Natural killer cell treated with Interleukin-12 subunit alpha and Interleukin-12 subunit beta and Interleukin-15 and Interleukin-18, amount 100 ng/mL, for 72 hours (primary cell): ENCODE data around the gene SOCS6. TPM values are rescaled to one million over a fixed set of nuclear protein-coding genes. Genes with fewer than 3 reads are reported as not detected.
"Not testable (repeated sequence)": the region's sequence is repeated elsewhere in the genome, so short reads cannot be mapped to it uniquely, and the experiment has no call there.

Source experiments
- ATAC-seq, 2 donors: fragments of 150-1000 bp; cut with Tn5 transposase in 1 of 2; sonication (Bioruptor Pico), chemical (Tn5 transposase) in 1 of 2; 2 replicates each; pipeline ENCODE4 v1.10.0; 2021
- DNase-seq: peaks from one replicate; pipeline ENCODE4 v3.0.0; 2022; ENCODE audit warnings: low spot score
- H3K27ac Mint-ChIP-seq, 2 donors: 1 replicate in 1 of 2; 2 replicates in 1 of 2; pipeline ENCODE4 v1.8.0; 2022; ENCODE audit warnings: mixed read lengths in 2 of 2, mild to moderate bottlenecking in 1 of 2, moderate library complexity in 1 of 2
- H3K27me3 Mint-ChIP-seq, 2 donors: 1 replicate in 1 of 2; 2 replicates in 1 of 2; pipeline ENCODE4 v1.8.0; 2022; ENCODE audit warnings: mixed read lengths in 2 of 2
- H3K36me3 Mint-ChIP-seq: one replicate; pipeline ENCODE4 v1.8.0; 2022; ENCODE audit warnings: mixed read lengths
- H3K4me1 Mint-ChIP-seq, 2 donors: 1 replicate in 1 of 2; 2 replicates in 1 of 2; pipeline ENCODE4 v1.8.0; 2022; ENCODE audit warnings: low read depth in 2 of 2, mixed read lengths in 2 of 2, mild to moderate bottlenecking in 1 of 2
- H3K4me3 Mint-ChIP-seq: one replicate; pipeline ENCODE4 v1.8.0; 2022; ENCODE audit warnings: mixed read lengths
- H3K9me3 Mint-ChIP-seq: 2 replicates; pipeline ENCODE4 v1.8.0; 2022; ENCODE audit warnings: mixed read lengths
- total RNA-seq, 2 donors: library from RNA; stranded (reverse); gene quantifications; one replicate each; pipeline ENCODE4 v1.2.3, GENCODE V29; 2022

SOCS6 gene, protein sequence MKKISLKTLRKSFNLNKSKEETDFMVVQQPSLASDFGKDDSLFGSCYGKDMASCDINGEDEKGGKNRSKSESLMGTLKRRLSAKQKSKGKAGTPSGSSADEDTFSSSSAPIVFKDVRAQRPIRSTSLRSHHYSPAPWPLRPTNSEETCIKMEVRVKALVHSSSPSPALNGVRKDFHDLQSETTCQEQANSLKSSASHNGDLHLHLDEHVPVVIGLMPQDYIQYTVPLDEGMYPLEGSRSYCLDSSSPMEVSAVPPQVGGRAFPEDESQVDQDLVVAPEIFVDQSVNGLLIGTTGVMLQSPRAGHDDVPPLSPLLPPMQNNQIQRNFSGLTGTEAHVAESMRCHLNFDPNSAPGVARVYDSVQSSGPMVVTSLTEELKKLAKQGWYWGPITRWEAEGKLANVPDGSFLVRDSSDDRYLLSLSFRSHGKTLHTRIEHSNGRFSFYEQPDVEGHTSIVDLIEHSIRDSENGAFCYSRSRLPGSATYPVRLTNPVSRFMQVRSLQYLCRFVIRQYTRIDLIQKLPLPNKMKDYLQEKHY
- total RNA-seq = 1 to 10 TPM; 2.8 to 5.4 TPM

DNA sequence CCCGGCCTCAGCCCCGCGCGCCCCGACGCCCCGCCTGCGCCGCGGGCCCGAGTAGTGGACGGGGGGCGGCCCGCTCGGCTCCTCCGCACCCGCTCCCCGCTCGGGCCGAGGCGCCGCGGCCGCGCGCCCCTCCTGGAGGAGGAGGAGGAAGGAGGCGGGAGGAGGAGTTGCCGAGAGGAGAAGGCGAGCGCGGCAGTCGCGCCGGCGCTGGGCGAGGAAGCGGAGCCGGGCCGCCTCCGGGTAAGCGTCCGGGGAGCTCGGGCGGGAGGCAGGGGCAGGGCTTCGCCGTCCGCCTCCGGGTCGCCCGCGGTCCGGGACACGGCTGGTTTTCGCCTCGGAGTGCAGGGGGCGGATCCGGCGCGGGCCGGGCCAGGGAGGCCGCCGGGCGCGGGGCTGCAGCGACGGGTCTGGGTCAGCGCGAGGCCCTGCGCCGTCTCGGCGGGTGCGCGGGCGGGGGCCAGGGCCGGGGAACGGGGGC is at the start of gene SOCS6:
SOCS6 (plus strand) TSS at position 195 of the 478 bp plus-strand sequence. CDS start 35,624 bp downstream, outside the sequence.
- peak within 1 kb of the TSS in 1 of 2 donors; percentile 80 for H3K27ac Mint-ChIP-seq
- DNase-seq = peak; percentile 72
- H3K9me3 Mint-ChIP-seq = no peaks in the 10 kb centered on the region
- peak within 1 kb of the TSS; percentile 73 for H3K4me3 Mint-ChIP-seq
- peak; percentile 81 to 88 for ATAC-seq
- peaks cover 0 to 6% of the 10 kb centered on the region in 2 donors for H3K27me3 Mint-ChIP-seq
- H3K36me3 Mint-ChIP-seq = no peaks in the 10 kb centered on the region
- peaks cover 5 to 20% of the 10 kb centered on the region in 2 donors for H3K4me1 Mint-ChIP-seq

DNA sequence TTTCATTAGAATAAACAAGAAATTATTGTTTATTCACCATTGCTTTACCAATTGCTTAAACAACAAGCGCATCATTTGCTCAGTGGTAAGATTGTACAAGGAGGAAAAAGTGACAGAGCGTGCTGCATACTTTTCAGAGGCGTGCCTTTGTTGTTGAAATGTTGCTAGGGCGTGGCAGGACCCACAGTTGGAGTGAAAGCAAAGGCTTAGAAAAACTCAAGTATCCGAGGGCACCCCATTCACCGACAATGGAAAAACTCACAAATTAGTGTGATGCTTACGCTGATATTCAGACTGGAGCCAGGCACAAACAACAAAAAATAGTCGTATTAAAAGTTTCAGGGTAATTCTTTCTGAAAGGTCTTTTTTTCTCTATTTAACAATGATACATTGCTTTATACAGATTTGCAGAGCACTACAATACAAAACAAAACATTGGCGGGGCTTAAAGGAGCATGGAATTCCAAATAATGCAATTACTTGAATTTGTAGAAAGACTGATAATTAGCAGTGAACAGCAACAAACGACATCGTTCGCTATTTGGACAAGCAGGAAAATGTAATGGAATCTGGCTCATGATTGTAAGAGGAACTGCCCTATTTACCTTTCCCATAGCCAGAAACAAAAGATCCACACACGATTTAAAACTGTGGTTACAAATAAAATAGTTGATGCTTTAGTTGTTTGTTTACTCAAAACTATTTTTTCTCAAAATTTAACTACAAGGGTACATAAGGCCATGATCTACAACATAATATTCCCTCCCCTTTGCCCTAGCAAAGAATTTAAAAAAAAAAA is 45.5 kb upstream of the SOCS6 start:
- no peak overlapping the region for H3K4me3 Mint-ChIP-seq
- no peak overlapping the region for H3K27ac Mint-ChIP-seq
- peaks cover 8 to 25% of the 10 kb centered on the region in 2 donors for H3K27me3 Mint-ChIP-seq
- H3K36me3 Mint-ChIP-seq = no peaks in the 10 kb centered on the region
- H3K4me1 Mint-ChIP-seq = no peaks in the 10 kb centered on the region
- ATAC-seq (no peak), DNase-seq (no peak)
- no peaks in the 10 kb centered on the region for H3K9me3 Mint-ChIP-seq

DNA sequence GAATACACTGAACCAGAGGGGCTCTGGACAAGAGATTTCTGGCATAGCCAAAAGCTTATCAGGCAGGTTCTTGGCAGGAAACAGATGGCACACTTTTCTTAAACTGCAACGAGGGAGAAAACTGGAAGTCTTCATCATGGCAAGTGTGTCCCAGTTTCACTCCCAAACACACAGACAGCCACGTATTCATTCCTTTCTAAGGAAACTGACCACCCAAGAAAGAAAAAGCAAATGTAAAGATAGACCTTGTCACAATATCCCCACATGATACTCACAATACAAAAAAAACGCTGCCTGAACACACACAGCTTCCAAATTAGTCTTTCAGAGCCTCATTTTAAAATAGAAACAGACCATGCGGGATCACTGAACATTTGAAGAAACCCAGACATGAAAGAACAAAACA is 42.8 kb upstream of the SOCS6 start:
- no peak for ATAC-seq
- no peaks in the 10 kb centered on the region for H3K9me3 Mint-ChIP-seq
- no peak overlapping the region for H3K27ac Mint-ChIP-seq
- H3K4me1 Mint-ChIP-seq = no peaks in the 10 kb centered on the region
- H3K27me3 Mint-ChIP-seq = peaks cover 4 to 11% of the 10 kb centered on the region in 2 donors
- no peak overlapping the region for H3K4me3 Mint-ChIP-seq
- DNase-seq = no peak
- H3K36me3 Mint-ChIP-seq = no peaks in the 10 kb centered on the region

DNA sequence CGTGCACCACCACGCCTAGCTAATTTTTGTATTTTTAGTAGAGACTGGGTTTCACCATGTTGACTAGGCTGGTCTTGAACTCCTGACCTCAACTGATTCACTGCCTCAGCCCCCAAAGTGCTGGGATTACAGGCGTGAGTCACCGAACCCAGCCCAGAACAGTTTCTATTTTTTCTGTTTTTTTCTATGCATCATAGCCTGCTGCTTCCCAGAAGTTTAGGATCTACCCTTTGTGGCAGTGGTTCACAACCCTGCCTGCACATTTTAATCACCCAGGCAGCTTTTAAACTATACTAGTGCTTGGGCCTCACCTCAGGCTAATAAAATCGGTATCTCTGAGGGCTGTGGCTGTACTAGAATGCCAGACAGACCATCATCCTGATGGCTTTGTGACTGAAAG is 39.7 kb upstream of the SOCS6 start:
- peaks cover 5 to 11% of the 10 kb centered on the region in 2 donors for H3K27me3 Mint-ChIP-seq
- ATAC-seq (no peak), DNase-seq (no peak)
- H3K4me1 Mint-ChIP-seq = no peaks in the 10 kb centered on the region
- H3K36me3 Mint-ChIP-seq = no peaks in the 10 kb centered on the region
- H3K9me3 Mint-ChIP-seq = no peaks in the 10 kb centered on the region
- H3K4me3 Mint-ChIP-seq = no peak overlapping the region
- no peak overlapping the region for H3K27ac Mint-ChIP-seq

DNA sequence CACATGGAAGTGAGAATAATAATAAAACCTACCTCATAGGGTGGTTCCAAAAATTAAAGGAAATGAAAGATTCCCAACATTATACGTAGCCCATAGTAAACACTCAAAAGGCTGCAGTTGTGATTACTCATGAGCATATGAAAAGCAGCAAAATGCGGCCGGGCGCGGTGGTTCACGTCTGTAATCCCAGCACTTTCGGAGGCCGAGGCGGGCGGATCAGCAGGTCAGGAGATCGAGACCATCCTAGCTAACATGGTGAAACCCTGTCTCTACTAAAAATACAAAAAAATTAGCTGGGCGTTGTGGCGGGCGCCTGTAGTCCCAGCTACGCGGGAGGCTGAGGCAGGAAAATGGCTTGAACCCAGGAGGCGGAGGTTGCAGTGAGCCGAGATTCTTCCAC is 39.0 kb upstream of the SOCS6 start:
- not testable (repeated sequence) for H3K27ac Mint-ChIP-seq, ATAC-seq, DNase-seq, H3K4me1 Mint-ChIP-seq, H3K36me3 Mint-ChIP-seq, H3K4me3 Mint-ChIP-seq, H3K9me3 Mint-ChIP-seq
- peaks cover 5 to 11% of the 10 kb centered on the region in 2 donors for H3K27me3 Mint-ChIP-seq

DNA sequence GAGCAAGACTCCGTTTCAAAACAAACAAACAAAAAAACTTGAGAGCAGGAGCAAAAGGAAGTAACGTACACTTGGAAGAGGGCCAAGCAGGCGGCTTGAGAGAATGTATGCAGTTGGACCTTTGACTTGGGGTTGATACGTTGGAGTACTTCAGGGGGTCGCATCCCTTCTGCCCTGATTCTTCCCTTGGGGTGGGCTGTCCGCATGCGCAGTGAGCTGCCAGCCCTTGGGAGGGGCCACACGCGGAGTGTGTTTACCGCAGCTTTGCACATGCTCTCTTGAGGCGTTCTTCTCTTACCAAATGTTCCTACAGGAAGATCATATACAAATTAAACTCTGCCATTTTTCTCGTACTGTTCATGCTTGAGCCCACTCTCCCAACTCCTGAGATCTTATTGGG is 38.1 kb upstream of the SOCS6 start:
- ATAC-seq = no peak
- no peaks in the 10 kb centered on the region for H3K36me3 Mint-ChIP-seq
- no peak overlapping the region for H3K4me3 Mint-ChIP-seq
- H3K9me3 Mint-ChIP-seq = no peaks in the 10 kb centered on the region
- peaks cover 7 to 10% of the 10 kb centered on the region in 2 donors for H3K27me3 Mint-ChIP-seq
- DNase-seq = no peak
- H3K4me1 Mint-ChIP-seq = no peaks in the 10 kb centered on the region
- H3K27ac Mint-ChIP-seq = no peak overlapping the region

DNA sequence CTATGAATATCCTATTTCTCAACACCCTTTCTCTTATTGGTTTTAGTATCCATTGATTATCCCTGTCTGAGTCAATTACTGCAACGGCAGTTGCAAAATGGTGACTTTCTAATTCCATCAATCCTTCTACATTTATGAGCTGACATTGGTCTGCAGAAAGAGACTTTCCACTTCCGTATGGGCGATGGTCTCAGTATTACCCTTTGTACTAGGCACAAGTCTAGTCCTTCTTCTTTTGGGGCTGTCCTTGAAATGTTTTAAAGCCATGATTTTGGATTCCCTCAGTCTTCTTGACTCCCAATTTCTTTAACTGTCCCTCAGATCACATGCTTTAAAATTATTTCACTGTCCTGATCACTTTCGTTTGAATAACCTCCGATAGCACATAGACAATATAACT is 32.7 kb upstream of the SOCS6 start:
- H3K27me3 Mint-ChIP-seq = peaks cover 8 to 18% of the 10 kb centered on the region in 2 donors
- DNase-seq = no peak
- H3K4me3 Mint-ChIP-seq = no peak overlapping the region
- ATAC-seq = no peak
- H3K36me3 Mint-ChIP-seq = no peaks in the 10 kb centered on the region
- no peak overlapping the region for H3K27ac Mint-ChIP-seq
- H3K4me1 Mint-ChIP-seq = no peaks in the 10 kb centered on the region
- H3K9me3 Mint-ChIP-seq = no peaks in the 10 kb centered on the region

DNA sequence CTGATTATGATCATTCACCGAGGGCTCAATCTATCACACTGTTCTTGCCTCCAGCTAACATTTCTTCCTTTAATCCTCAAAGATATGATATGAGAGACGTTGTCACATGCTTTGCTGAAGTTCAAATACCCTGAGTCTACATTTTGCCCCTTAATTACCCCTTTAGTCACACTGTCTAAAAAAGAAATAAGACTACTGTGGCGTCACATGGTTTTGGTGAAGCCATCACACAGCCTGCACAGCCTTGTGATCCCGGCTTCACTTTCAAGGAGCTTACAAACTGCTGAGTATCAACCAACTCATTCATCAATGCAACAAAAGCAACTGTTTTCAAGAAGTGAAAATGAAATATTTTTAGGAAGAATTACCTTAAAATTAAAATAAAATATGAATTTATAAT is 31.9 kb upstream of the SOCS6 start:
- no peak for DNase-seq
- Mint-ChIP-seq H3K27ac (no peak overlapping the region), H3K27me3 (peaks cover 8 to 15% of the 10 kb centered on the region in 2 donors), H3K9me3 (no peaks in the 10 kb centered on the region), H3K4me3 (no peak overlapping the region), H3K4me1 (no peaks in the 10 kb centered on the region), H3K36me3 (no peaks in the 10 kb centered on the region)
- ATAC-seq = no peak

DNA sequence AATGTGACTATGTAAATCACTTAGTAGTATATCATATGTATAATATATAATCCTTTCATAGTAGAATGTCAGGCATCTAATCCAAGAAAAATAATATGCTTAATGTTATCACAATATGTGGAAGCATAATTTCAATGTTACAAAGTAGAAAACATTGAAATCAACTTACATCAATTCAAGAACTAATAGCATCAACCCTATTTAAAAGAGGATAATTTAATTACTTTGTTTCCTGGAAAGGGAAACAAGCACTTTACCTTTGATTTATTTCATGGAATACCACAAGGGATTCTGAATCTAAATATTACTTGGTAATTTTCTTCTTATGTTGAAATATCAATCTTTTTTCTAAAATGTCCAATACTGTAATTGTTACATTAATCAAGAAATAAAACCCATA is 30.6 kb upstream of the SOCS6 start:
- no peak overlapping the region for H3K4me3 Mint-ChIP-seq
- no peaks in the 10 kb centered on the region for H3K4me1 Mint-ChIP-seq
- DNase-seq (no peak), ATAC-seq (no peak)
- no peaks in the 10 kb centered on the region for H3K36me3 Mint-ChIP-seq
- H3K9me3 Mint-ChIP-seq = no peaks in the 10 kb centered on the region
- no peak overlapping the region for H3K27ac Mint-ChIP-seq
- peaks cover 8 to 15% of the 10 kb centered on the region in 2 donors for H3K27me3 Mint-ChIP-seq

DNA sequence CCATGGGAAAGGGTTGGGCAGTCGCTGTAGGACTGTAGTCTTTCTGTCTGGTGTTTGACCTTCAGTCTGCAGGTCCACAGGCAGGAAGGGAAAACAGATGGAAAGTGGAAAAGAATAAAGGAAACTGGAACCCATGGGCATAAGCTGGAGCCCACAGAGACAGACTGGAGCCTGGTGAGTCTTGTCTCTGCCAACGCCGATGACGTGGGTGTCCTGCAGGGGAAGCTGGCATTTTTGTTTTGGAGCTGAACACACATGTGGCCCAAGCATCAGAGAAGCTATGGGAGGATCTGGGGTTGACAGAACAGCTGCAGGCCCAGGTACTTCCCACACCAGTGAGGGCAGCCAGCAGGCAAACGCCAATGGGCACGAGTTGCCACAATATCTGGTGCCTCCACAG is 28.2 kb upstream of the SOCS6 start:
- no peak for ATAC-seq
- no peaks in the 10 kb centered on the region for H3K9me3 Mint-ChIP-seq
- no peak overlapping the region for H3K4me3 Mint-ChIP-seq
- no peak overlapping the region for H3K27ac Mint-ChIP-seq
- H3K27me3 Mint-ChIP-seq = peaks cover 8 to 13% of the 10 kb centered on the region in 2 donors
- H3K36me3 Mint-ChIP-seq = no peaks in the 10 kb centered on the region
- no peak for DNase-seq
- no peaks in the 10 kb centered on the region for H3K4me1 Mint-ChIP-seq

DNA sequence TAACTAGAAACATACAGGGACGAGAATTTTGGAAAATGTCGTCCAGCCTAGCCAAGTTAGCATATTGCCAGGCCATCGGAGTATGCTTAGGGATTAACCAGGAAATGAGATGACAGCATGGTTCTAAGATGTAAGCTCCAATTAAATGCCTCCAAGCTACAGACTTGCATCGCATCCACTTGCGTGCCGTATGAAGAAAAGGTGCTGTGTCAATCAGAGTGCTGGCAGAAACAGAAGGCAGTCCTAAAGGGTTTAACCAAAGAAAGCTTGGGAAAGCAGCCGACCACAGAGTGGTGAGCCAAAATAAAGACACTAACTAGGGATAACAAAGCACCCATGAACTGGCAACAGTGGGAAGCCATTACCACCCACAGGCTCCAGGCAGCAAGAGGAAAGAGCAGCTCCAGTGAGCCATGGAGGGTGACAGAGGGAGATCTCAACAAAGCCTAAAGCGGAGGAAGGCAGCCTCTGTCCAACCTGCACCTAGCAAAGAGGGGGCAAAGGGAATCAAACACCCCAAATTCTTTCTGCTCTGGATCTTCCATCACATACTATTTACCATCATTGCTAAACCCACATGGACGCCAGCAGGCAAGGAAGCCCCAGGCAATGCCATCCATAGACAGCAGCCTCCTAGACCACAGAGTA is 27.6 kb upstream of the SOCS6 start:
- Mint-ChIP-seq H3K4me3 (no peak overlapping the region), H3K27me3 (peaks cover 6 to 10% of the 10 kb centered on the region in 2 donors), H3K4me1 (no peaks in the 10 kb centered on the region), H3K9me3 (no peaks in the 10 kb centered on the region), H3K27ac (no peak overlapping the region), H3K36me3 (no peaks in the 10 kb centered on the region)
- no peak for DNase-seq
- peak in 1 of 2 donors; percentile 53 for ATAC-seq

DNA sequence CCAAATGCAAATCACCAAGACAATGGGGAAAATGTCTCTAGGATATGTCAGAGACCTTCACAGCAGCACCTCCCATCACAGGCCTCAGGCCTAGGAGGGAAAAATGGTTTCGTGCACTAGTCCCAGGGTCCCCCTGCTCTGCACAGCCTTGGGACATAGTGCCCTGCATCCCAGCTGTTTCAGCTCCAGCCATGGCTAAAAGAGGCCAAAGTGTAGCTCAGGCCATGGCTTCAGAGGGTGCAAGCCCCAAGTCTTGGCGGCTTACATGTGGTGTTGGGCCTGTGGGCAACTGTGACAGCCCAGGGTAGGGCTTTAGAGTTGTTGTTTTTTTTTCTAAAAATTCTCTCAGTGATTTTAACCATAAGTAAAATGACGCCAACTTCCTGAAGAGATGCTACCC is 25.5 kb upstream of the SOCS6 start:
- no peak for DNase-seq

DNA sequence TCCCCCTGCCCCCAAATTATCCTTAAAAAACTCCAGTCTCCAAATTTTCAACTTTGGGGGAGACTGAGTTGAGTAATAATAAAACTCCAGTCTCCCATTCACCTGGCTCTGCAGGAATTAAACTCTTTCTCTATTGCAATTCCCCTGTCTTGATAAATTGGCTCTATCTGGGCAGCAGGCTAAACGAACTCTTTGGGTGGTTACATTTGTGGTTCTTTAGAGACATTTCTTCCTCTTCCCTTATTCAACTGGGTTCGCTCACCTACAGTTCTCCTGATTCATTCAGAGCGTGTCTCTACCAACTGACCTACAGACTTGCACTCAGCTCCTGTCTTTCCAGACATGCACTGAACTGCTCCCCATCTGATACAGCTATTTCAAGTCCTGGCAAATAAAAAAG is 17.1 kb upstream of the SOCS6 start:
- peaks cover 20% of the 10 kb centered on the region for H3K9me3 Mint-ChIP-seq
- no peak overlapping the region for H3K4me3 Mint-ChIP-seq
- DNase-seq = no peak
- no peak overlapping the region for H3K27ac Mint-ChIP-seq
- ATAC-seq = no peak
- H3K27me3 Mint-ChIP-seq = peaks cover 12 to 22% of the 10 kb centered on the region in 2 donors
- no peaks in the 10 kb centered on the region for H3K4me1 Mint-ChIP-seq
- peaks cover 24% of the 10 kb centered on the region for H3K36me3 Mint-ChIP-seq

More for the DNA sequence above, 25.5 kb upstream of the SOCS6 start:
- ATAC-seq = no peak
- Mint-ChIP-seq H3K27ac (no peak overlapping the region), H3K27me3 (peaks cover under 1 to 2% of the 10 kb centered on the region in 2 donors), H3K4me1 (no peaks in the 10 kb centered on the region), H3K36me3 (no peaks in the 10 kb centered on the region), H3K9me3 (no peaks in the 10 kb centered on the region), H3K4me3 (no peak overlapping the region)
